ENCODE results near the gene WNK1. TPM values are rescaled to one million over a fixed set of nuclear protein-coding genes. Genes with fewer than 3 reads are reported as not detected.

The WNK1 gene
- total RNA-seq, 1 experiment from 2014 or later = 117 TPM

DNA sequence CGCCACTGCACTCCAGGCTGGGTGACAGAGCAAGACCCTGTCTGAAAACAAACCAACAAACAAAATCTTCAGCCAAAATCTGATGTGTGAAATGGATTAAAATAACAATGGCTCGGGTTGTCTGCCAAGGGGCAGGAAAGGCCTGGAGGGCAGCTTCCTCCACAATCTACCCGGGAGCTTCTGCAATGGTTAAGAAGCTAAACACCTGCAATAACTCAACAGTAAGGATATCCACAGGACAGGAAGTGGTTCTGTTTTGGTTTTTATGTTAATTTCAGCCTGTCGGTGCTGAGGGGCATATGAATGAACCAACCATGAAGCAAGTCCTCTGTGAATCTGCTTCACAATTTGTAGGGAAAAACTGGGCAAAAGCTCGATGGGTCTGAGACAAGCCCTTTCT is 162.7 kb downstream of the WNK1 start:
- no CpG with 5 or more reads among the region's 5 CpGs for WGBS (ENCODE audit: extremely low coverage, insufficient read length, low lambda C conversion rate)
- Mint-ChIP-seq H3K4me1 (peaks cover 6 to 16% of the 10 kb centered on the region in 2 experiments; a peak in 2 of 4 replicates), H3K27ac (peak overlapping the region; percentile 73 to 95 (median 94); a peak in 6 of 7 replicates), H3K36me3 (ENCODE audit: insufficient read depth in 1 of 3, low read depth in 3 of 3) (peaks cover 43 to 76% (median 70%) of the 10 kb centered on the region in 3 experiments), H3K27me3 (ENCODE audit: low read depth) (no peaks in the 10 kb centered on the region), H3K4me3 (peak overlapping the region in 1 of 2 experiments; percentile 3; a peak in 1 of 5 replicates), H3K9me3 (no peaks in the 10 kb centered on the region; a peak in 2 of 5 replicates)
- no peak overlapping the region for H3K4me2 ChIP-seq (ENCODE audit: insufficient read depth, insufficient read length, low read length)
- no peaks in the 10 kb centered on the region for H3K79me2 ChIP-seq (ENCODE audit: insufficient read depth, low read length)
- H3K79me1 ChIP-seq (ENCODE audit: insufficient read depth, low read depth, low read length, poor library complexity, severe bottlenecking) = no peaks in the 10 kb centered on the region
- no peak overlapping the region for H4K5ac ChIP-seq (ENCODE audit: insufficient read length, low read depth, low read length)
- H3K18ac ChIP-seq (ENCODE audit: insufficient read length, low read depth, low read length) = no peak overlapping the region
- no peak overlapping the region for H4K91ac ChIP-seq (ENCODE audit: insufficient read length, low read depth, low read length)
- no peak overlapping the region for H3K23ac ChIP-seq (ENCODE audit: insufficient read length, low read depth, low read length)
- H2AK5ac ChIP-seq (ENCODE audit: insufficient read length, low read length) = no peak overlapping the region
- H3K9me3 ChIP-seq (ENCODE audit: control insufficient read depth, low read depth, low read length) = no peaks in the 10 kb centered on the region
- no peak overlapping the region for H2BK5ac ChIP-seq (ENCODE audit: insufficient read length, low read length)
- DNase-seq = peak; percentile 45
- H2AFZ ChIP-seq (ENCODE audit: low read length) = no peak overlapping the region
- no peak overlapping the region for H2BK120ac ChIP-seq (ENCODE audit: low read depth, low read length, poor library complexity, severe bottlenecking)
- no peaks in the 10 kb centered on the region for H4K20me1 ChIP-seq (ENCODE audit: control insufficient read depth, insufficient read depth, insufficient read length)
- H2BK15ac ChIP-seq (ENCODE audit: low read depth, low read length) = no peak overlapping the region
- no peaks in the 10 kb centered on the region; the same call in 1 of the 2 replicates for H3K4me1 ChIP-seq (ENCODE audit: insufficient read depth, low read length)
- TF ChIP-seq CTCF (conservative IDR thresholded peaks at IDR 0.05) = no peak
- H3K4ac ChIP-seq (ENCODE audit: low read depth, low read length) = no peak overlapping the region
- H3K27me3 ChIP-seq (ENCODE audit: insufficient read depth, low read length) = no peaks in the 10 kb centered on the region
- no peak overlapping the region for H3T11ph ChIP-seq (ENCODE audit: low read length)
- H3K23me2 ChIP-seq (ENCODE audit: insufficient read length, low read depth, low read length, poor library complexity, severe bottlenecking) = no peaks in the 10 kb centered on the region
- peak overlapping the region; percentile 66 for H3K27ac ChIP-seq (ENCODE audit: insufficient read length, low read depth, low read length)
- H2BK20ac ChIP-seq (ENCODE audit: low read depth, low read length, poor library complexity, severe bottlenecking) = no peak overlapping the region
- H3K9ac ChIP-seq (ENCODE audit: extremely low read depth, insufficient read length, low read length) = no peak overlapping the region
- H3K14ac ChIP-seq (ENCODE audit: insufficient read depth, low read length) = no peak overlapping the region
- no peak overlapping the region for H3K56ac ChIP-seq (ENCODE audit: insufficient read length, low read depth, low read length)
- H2BK12ac ChIP-seq (ENCODE audit: insufficient read length, low read depth, low read length) = no peak overlapping the region
- no peak overlapping the region for H4K8ac ChIP-seq (replicated peaks; ENCODE audit: insufficient read length, low read depth, low read length)

Data from H9 (cell line).